Ishikawa (cell line): ENCODE measurements around the gene PNPLA2.
A peak's percentile ranks its signal among the peaks of the same experiment; 100 is the strongest.

ENCODE experiments used
- CEBPB ChIP-seq: IDR thresholded peaks from 2 replicates; pipeline ENCODE4 v1.6.1; 2012
- CREB1 ChIP-seq: IDR thresholded peaks from 2 replicates; pipeline ENCODE4 v1.6.1; 2012; ENCODE audit warnings: low read depth
- EGR1 ChIP-seq: IDR thresholded peaks from 2 replicates; pipeline ENCODE4 v1.6.1; 2012
- EP300 ChIP-seq: IDR thresholded peaks from 2 replicates; pipeline ENCODE4 v1.6.1; 2012; ENCODE audit warnings: borderline replicate concordance
- FOXM1 ChIP-seq: IDR thresholded peaks from 2 replicates; pipeline ENCODE4 v1.6.1; 2012; ENCODE audit warnings: low read depth, borderline replicate concordance
- MAX ChIP-seq: IDR thresholded peaks from 2 replicates; pipeline ENCODE4 v1.6.1; 2012
- NFIC ChIP-seq: IDR thresholded peaks from 2 replicates; pipeline ENCODE4 v1.6.1; 2012
- RAD21 ChIP-seq: IDR thresholded peaks from 2 replicates; pipeline ENCODE4 v1.6.1; 2012; ENCODE audit warnings: low read depth
- REST ChIP-seq: IDR thresholded peaks from 2 replicates; pipeline ENCODE4 v1.6.1; 2012; ENCODE audit warnings: low read depth, mild to moderate bottlenecking
- TAF1 ChIP-seq: IDR thresholded peaks from 2 replicates; pipeline ENCODE4 v1.6.1; 2012; ENCODE audit warnings: low read depth, mild to moderate bottlenecking
- TCF12 ChIP-seq: IDR thresholded peaks from 2 replicates; pipeline ENCODE4 v1.6.1; 2012; ENCODE audit warnings: low read depth
- TEAD4 ChIP-seq: IDR thresholded peaks from 2 replicates; pipeline ENCODE4 v1.6.1; 2012
- USF1 ChIP-seq: IDR thresholded peaks from 2 replicates; pipeline ENCODE4 v1.6.1; 2012
- YY1 ChIP-seq: IDR thresholded peaks from 2 replicates; pipeline ENCODE4 v1.6.1; 2012; ENCODE audit warnings: low read depth
- ZBTB7A ChIP-seq: IDR thresholded peaks from 2 replicates; pipeline ENCODE4 v1.6.1; 2012; ENCODE audit warnings: low read depth

Gene PNPLA2

GRCh38 chr11:810040-810567 lies 8.6 kb upstream of the PNPLA2 start:
- peak; percentile 7; the same call in 1 of the 2 replicates for TF ChIP-seq EP300
- TF ChIP-seq YY1 = no peak

GRCh38 chr11:811446-812245 lies 7.1 kb upstream of the PNPLA2 start:
- TF ChIP-seq TCF12 (no peak), FOXM1 (no peak), TEAD4 (no peak), REST (no peak), MAX (no peak), RAD21 (no peak), ZBTB7A (no peak), TAF1 (no peak), EP300 (no peak), YY1 (no peak), NFIC (no peak), USF1 (no peak), CREB1 (no peak), EGR1 (no peak), CEBPB (no peak)

- TF ChIP-seq CEBPB = no peak
- no peak for TF ChIP-seq EP300
- no peak for TF ChIP-seq REST
- no peak for TF ChIP-seq USF1
- TF ChIP-seq ZBTB7A = no peak
- TF ChIP-seq YY1 = no peak
- TF ChIP-seq TAF1 = no peak
- no peak for TF ChIP-seq TEAD4
- no peak for TF ChIP-seq MAX
Measured at GRCh38 chr11:812390-812789, 6.3 kb upstream of the PNPLA2 start.

GRCh38 chr11:813072-813455 lies 5.7 kb upstream of the PNPLA2 start:
- TF ChIP-seq USF1 = no peak
- TF ChIP-seq TAF1 = no peak
- TF ChIP-seq ZBTB7A = no peak
- TF ChIP-seq CREB1 = no peak
- no peak for TF ChIP-seq RAD21
- TF ChIP-seq CEBPB = no peak
- TF ChIP-seq FOXM1 = no peak
- TF ChIP-seq MAX = no peak
- no peak for TF ChIP-seq YY1
- TF ChIP-seq NFIC = no peak

GRCh38 chr11:813456-814096 lies 5.1 kb upstream of the PNPLA2 start:
- no peak for TF ChIP-seq EGR1
- TF ChIP-seq TEAD4 = no peak
- TF ChIP-seq YY1 = no peak
- TF ChIP-seq CREB1 = no peak
